Activated gamma-delta T cell treated with anti-CD3 and anti-CD28 coated beads, Interleukin-2, amount 50 U/mL, for 16 hours (primary cell): ENCODE measurements around the gene RSPH10B2.
"Not testable (repeated sequence)": the region's sequence is repeated elsewhere in the genome, so short reads cannot be mapped to it uniquely, and the experiment has no call there.

Experiments used
- DNase-seq: peaks from one replicate; pipeline ENCODE4 v3.0.0-alpha.2; 2020; ENCODE audit warnings: low read depth

RSPH10B2 gene

GRCh38 chr7:6753964-6754363, at the start of gene RSPH10B2:
Gene RSPH10B2 (plus strand): TSS chr7:6754103. CDS start chr7:6757678, 3,575 bp downstream.
- DNase-seq, result not testable (repeated sequence)

GRCh38 chr7:6705959-6706665, 47.8 kb upstream of the RSPH10B2 start:
- no peak for DNase-seq

GRCh38 chr7:6706666-6707407, 47.1 kb upstream of the RSPH10B2 start, which contains the start of gene ZNF12:
Gene ZNF12 (minus strand): TSS chr7:6706947. CDS start chr7:6705173, 1,774 bp downstream.
- peak; percentile 93 for DNase-seq

- DNase-seq, result no peak
Observed at GRCh38 chr7:6708304-6708703, 45.6 kb upstream of the RSPH10B2 start.

GRCh38 chr7:6709808-6710207, 44.1 kb upstream of the RSPH10B2 start:
- DNase-seq, result no peak

GRCh38 chr7:6714360-6714759, 39.5 kb upstream of the RSPH10B2 start:
- no peak for DNase-seq

- DNase-seq, result not testable (repeated sequence)
Observed at GRCh38 chr7:6715898-6716297, 38.0 kb upstream of the RSPH10B2 start.

GRCh38 chr7:6718124-6718523, 35.8 kb upstream of the RSPH10B2 start:
- DNase-seq, result no peak

- not testable (repeated sequence) for DNase-seq
Observed at GRCh38 chr7:6724351-6724750, 29.6 kb upstream of the RSPH10B2 start.

- no peak for DNase-seq
Observed at GRCh38 chr7:6725003-6725402, 28.9 kb upstream of the RSPH10B2 start.

GRCh38 chr7:6726341-6726740, 27.6 kb upstream of the RSPH10B2 start:
- not testable (repeated sequence) for DNase-seq

GRCh38 chr7:6727663-6728062, 26.2 kb upstream of the RSPH10B2 start:
- DNase-seq, result no peak

GRCh38 chr7:6728893-6729491, 24.9 kb upstream of the RSPH10B2 start:
- DNase-seq, result not testable (repeated sequence)

- DNase-seq, result peak; percentile 74
Observed at GRCh38 chr7:6729492-6730342, 24.2 kb upstream of the RSPH10B2 start.

- no peak for DNase-seq
Observed at GRCh38 chr7:6730343-6730633, 23.6 kb upstream of the RSPH10B2 start.

GRCh38 chr7:6738415-6738814, 15.5 kb upstream of the RSPH10B2 start:
- not testable (repeated sequence) for DNase-seq

GRCh38 chr7:6744410-6745100, 9.3 kb upstream of the RSPH10B2 start:
- not testable (repeated sequence) for DNase-seq

GRCh38 chr7:6749335-6749734, 4.6 kb upstream of the RSPH10B2 start:
- DNase-seq, result not testable (repeated sequence)

- not testable (repeated sequence) for DNase-seq
Observed at GRCh38 chr7:6750173-6750572, 3.7 kb upstream of the RSPH10B2 start.

GRCh38 chr7:6761186-6761585, 7.3 kb downstream of the RSPH10B2 start:
- not testable (repeated sequence) for DNase-seq

GRCh38 chr7:6781581-6781980, 27.7 kb downstream of the RSPH10B2 start:
- DNase-seq, result not testable (repeated sequence)
